Measurements from ENCODE around the gene DENND1A. TPM values are rescaled to one million over a fixed set of nuclear protein-coding genes. Genes with fewer than 3 reads are reported as not detected.

DENND1A gene
- total RNA-seq, 1 donor from 2014 or later, result 48.1 TPM

GRCh38 chr9:123647145-123647544, 282.8 kb downstream of the DENND1A start:
- Histone ChIP-seq H4K20me1 (ENCODE audit: low read depth) (no peaks in the 10 kb centered on the region), H3K9ac (no peak overlapping the region), H3K4me3 (no peak overlapping the region), H2AFZ (replicated peaks) (no peak overlapping the region), H3K27me3 (no peaks in the 10 kb centered on the region), H3K9me3 (ENCODE audit: low read depth) (no peaks in the 10 kb centered on the region), H3F3A (ENCODE audit: low read depth) (peaks cover 7% of the 10 kb centered on the region), H3K36me3 (no peaks in the 10 kb centered on the region), H3K4me1 (peaks cover 4% of the 10 kb centered on the region), H3K27ac (no peak overlapping the region), H3K79me2 (ENCODE audit: low read depth) (no peaks in the 10 kb centered on the region), H3K4me2 (no peak overlapping the region)
- Mint-ChIP-seq H3K4me1 (peaks cover 7% of the 10 kb centered on the region), H3K36me3 (peaks cover 7% of the 10 kb centered on the region), H3K9me3 (no peaks in the 10 kb centered on the region), H3K27me3 (ENCODE audit: insufficient read depth, low read depth) (no peaks in the 10 kb centered on the region), H3K4me3 (no peak overlapping the region), H3K27ac (no peak overlapping the region)
- DNase-seq (ENCODE audit: low spot score), result no peak
- TF ChIP-seq CTCF (IDR thresholded peaks at IDR 0.05) (no peak), EZH2 (IDR thresholded peaks at IDR 0.05) (no peak), EZH2phosphoT487 (IDR thresholded peaks at IDR 0.05) (no peak)

GRCh38 chr9:123645762-123646161, 284.2 kb downstream of the DENND1A start:
- H3K27me3 Mint-ChIP-seq (ENCODE audit: insufficient read depth, low read depth), result no peaks in the 10 kb centered on the region
- DNase-seq (ENCODE audit: low spot score), result no peak
- Histone ChIP-seq H4K20me1 (ENCODE audit: low read depth) (no peaks in the 10 kb centered on the region), H3K79me2 (ENCODE audit: low read depth) (no peaks in the 10 kb centered on the region), H3K27ac (no peak overlapping the region), H2AFZ (replicated peaks) (no peak overlapping the region), H3K4me2 (no peak overlapping the region), H3K9me3 (ENCODE audit: low read depth) (no peaks in the 10 kb centered on the region), H3K36me3 (no peaks in the 10 kb centered on the region), H3K9ac (no peak overlapping the region), H3K4me3 (no peak overlapping the region), H3K4me1 (peaks cover 4% of the 10 kb centered on the region), H3K27me3 (no peaks in the 10 kb centered on the region), H3F3A (ENCODE audit: low read depth) (peaks cover 7% of the 10 kb centered on the region)
- H3K36me3 Mint-ChIP-seq, result peaks cover 7% of the 10 kb centered on the region
- H3K27ac Mint-ChIP-seq, result no peak overlapping the region
- H3K9me3 Mint-ChIP-seq, result no peaks in the 10 kb centered on the region
- H3K4me1 Mint-ChIP-seq, result peaks cover 8% of the 10 kb centered on the region
- no peak overlapping the region for H3K4me3 Mint-ChIP-seq
- TF ChIP-seq EZH2 (IDR thresholded peaks at IDR 0.05) (no peak), CTCF (IDR thresholded peaks at IDR 0.05) (no peak), EZH2phosphoT487 (IDR thresholded peaks at IDR 0.05) (no peak)

- Mint-ChIP-seq H3K27ac (no peak overlapping the region), H3K27me3 (ENCODE audit: insufficient read depth, low read depth) (no peaks in the 10 kb centered on the region)
- TF ChIP-seq EZH2phosphoT487 (IDR thresholded peaks at IDR 0.05), result no peak
- TF ChIP-seq CTCF (IDR thresholded peaks at IDR 0.05), result no peak
- no peak for TF ChIP-seq EZH2 (IDR thresholded peaks at IDR 0.05)
Observed at GRCh38 chr9:123645126-123645525, 284.8 kb downstream of the DENND1A start.

More at GRCh38 chr9:123645126-123645525, 284.8 kb downstream of the DENND1A start:
- H3K9me3 Mint-ChIP-seq, result no peaks in the 10 kb centered on the region
- Histone ChIP-seq H3K4me2 (no peak overlapping the region), H3K9me3 (ENCODE audit: low read depth) (no peaks in the 10 kb centered on the region), H3F3A (ENCODE audit: low read depth) (peaks cover 7% of the 10 kb centered on the region), H3K4me1 (peaks cover 4% of the 10 kb centered on the region), H3K27ac (no peak overlapping the region), H3K36me3 (no peaks in the 10 kb centered on the region), H3K79me2 (ENCODE audit: low read depth) (no peaks in the 10 kb centered on the region), H3K9ac (no peak overlapping the region), H2AFZ (replicated peaks) (no peak overlapping the region), H4K20me1 (ENCODE audit: low read depth) (no peaks in the 10 kb centered on the region), H3K4me3 (no peak overlapping the region), H3K27me3 (no peaks in the 10 kb centered on the region)
- peaks cover 8% of the 10 kb centered on the region for H3K4me1 Mint-ChIP-seq
- DNase-seq (ENCODE audit: low spot score), result no peak
- H3K4me3 Mint-ChIP-seq, result no peak overlapping the region
- H3K36me3 Mint-ChIP-seq, result peaks cover 7% of the 10 kb centered on the region
